ENCODE measurements around the gene PRKCI. TPM values are rescaled to one million over a fixed set of nuclear protein-coding genes. Genes with fewer than 3 reads are reported as not detected.

Gene PRKCI
- total and polyA plus RNA-seq, 2 of the 4 experiments (the other 2 are of a cell fraction): 28.7 to 53.4 TPM

DNA sequence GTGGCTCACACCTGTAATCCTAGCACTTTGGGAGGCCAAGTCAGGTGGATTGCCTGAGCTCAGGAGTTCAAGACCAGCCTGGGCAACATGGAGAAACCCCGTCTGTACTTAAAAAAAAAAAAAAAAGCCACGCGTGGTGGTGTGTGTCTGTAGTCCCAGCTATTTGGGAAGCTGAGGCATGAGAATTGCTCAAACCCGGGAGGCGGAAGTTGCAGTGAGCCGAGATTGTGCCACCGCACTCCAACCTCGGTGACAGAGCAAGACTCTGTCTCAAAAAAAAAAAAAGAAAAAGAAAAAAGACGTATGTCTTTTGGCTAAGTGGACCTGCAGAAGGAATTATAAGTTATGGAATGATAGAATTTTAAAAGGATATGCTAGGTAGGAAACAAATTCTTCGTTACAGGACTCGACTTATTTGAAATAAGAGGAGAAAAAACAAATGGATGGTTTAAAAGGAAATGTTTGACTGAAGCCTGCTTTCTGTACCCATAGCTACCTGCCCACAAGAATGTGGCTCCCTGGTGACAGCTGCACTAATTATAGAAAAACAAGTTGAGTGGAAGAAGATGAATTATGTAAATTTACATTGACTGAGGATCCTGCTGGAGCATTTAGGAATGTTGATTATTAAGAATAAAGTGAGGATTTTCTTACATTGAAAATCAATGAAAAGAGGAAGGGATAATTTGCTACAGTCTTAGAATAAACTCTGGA lies 99.3 kb downstream of the PRKCI start:
- H4K91ac ChIP-seq (ENCODE audit: insufficient read depth, low read depth, low read length): no peak overlapping the region
- H2AK9ac ChIP-seq (replicated peaks; ENCODE audit: low read depth, low read length, poor library complexity): no peak overlapping the region
- no peak overlapping the region for H3K14ac ChIP-seq (replicated peaks; ENCODE audit: low read depth, low read length)
- no peaks in the 10 kb centered on the region for H3K36me3 ChIP-seq (ENCODE audit: control insufficient read depth, insufficient read depth, low read length)
- 86 to 100% methylated on average over 1 to 6 of the region's 11 CpGs for WGBS, 2 experiments (ENCODE audit: extremely low coverage in 2 of 2, insufficient read length in 1 of 2)
- ATAC-seq (ENCODE audit: low read depth): no peak
- H2BK15ac ChIP-seq (ENCODE audit: low read depth, low read length): no peak overlapping the region
- dilution Hi-C loops (cut with HindIII; ENCODE audit: low sequenced_read_pairs, unreplicated experiment) (no loop called here), intact Hi-C loops (cut with micrococcal nuclease) (no loop called here), in situ Hi-C loops (cut with MboI; ENCODE audit: low sequenced_read_pairs) (no loop called here)
- no peaks in the 10 kb centered on the region for H3K9me1 ChIP-seq (ENCODE audit: insufficient read depth, low read length)
- H3K23ac ChIP-seq (ENCODE audit: low read depth, low read length): no peak overlapping the region
- H4K5ac ChIP-seq (ENCODE audit: low read depth, low read length): no peak overlapping the region
- no peak overlapping the region for H2AFZ ChIP-seq (replicated peaks; ENCODE audit: low read length, poor library complexity)
- ChIA-PET POLR2A (ENCODE audit: unreplicated experiment) (interaction anchor here (0.6 kb wide), 1 partner anchor 93 kb away, joined by 5 read pairs; no protein-coding TSS in a partner anchor), CTCF (interaction anchor here (0.6 kb wide), 1 partner anchor 91 kb away, joined by 3 read pairs; no protein-coding TSS in a partner anchor)
- no peak overlapping the region for H3K18ac ChIP-seq (ENCODE audit: low read depth, low read length)
- H3K27me3 ChIP-seq (ENCODE audit: control insufficient read depth, insufficient read depth, low read length): no peaks in the 10 kb centered on the region
- H3K79me1 ChIP-seq (ENCODE audit: low read depth in 1 of 2, low read length in 2 of 2): no peaks in the 10 kb centered on the region
- H3K9me3 ChIP-seq (ENCODE audit: control insufficient read depth, insufficient read depth, low read length): no peaks in the 10 kb centered on the region
- H3K4me3 ChIP-seq (ENCODE audit: insufficient read depth, low read depth, low read length): no peak overlapping the region
- no peak for DNase-seq
- H2BK5ac ChIP-seq (ENCODE audit: low read depth, low read length, poor library complexity, severe bottlenecking): no peak overlapping the region
- no peaks in the 10 kb centered on the region for H4K20me1 ChIP-seq (ENCODE audit: insufficient read depth, low read length)
- no peak overlapping the region for H2BK120ac ChIP-seq (ENCODE audit: low read depth, low read length)
- no peak overlapping the region for H3K4ac ChIP-seq (ENCODE audit: low read depth, low read length)
- H3K9ac ChIP-seq (ENCODE audit: low read depth, low read length): no peak overlapping the region
- no peak overlapping the region for H2BK20ac ChIP-seq (ENCODE audit: low read depth, low read length)
- no peak overlapping the region for H3K4me2 ChIP-seq (ENCODE audit: low read depth, low read length)
- H3K4me1 ChIP-seq (ENCODE audit: control insufficient read depth, insufficient read depth, low read length): no peaks in the 10 kb centered on the region
- TF ChIP-seq, protein P1, sequence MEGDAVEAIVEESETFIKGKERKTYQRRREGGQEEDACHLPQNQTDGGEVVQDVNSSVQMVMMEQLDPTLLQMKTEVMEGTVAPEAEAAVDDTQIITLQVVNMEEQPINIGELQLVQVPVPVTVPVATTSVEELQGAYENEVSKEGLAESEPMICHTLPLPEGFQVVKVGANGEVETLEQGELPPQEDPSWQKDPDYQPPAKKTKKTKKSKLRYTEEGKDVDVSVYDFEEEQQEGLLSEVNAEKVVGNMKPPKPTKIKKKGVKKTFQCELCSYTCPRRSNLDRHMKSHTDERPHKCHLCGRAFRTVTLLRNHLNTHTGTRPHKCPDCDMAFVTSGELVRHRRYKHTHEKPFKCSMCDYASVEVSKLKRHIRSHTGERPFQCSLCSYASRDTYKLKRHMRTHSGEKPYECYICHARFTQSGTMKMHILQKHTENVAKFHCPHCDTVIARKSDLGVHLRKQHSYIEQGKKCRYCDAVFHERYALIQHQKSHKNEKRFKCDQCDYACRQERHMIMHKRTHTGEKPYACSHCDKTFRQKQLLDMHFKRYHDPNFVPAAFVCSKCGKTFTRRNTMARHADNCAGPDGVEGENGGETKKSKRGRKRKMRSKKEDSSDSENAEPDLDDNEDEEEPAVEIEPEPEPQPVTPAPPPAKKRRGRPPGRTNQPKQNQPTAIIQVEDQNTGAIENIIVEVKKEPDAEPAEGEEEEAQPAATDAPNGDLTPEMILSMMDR (conservative IDR thresholded peaks at IDR 0.05; ENCODE audit: low read depth, low read length): no peak
- no peak for TF ChIP-seq FOS (IDR thresholded peaks at IDR 0.05; ENCODE audit: low read depth, low read length)
- no peak overlapping the region for H3K27ac ChIP-seq (ENCODE audit: insufficient read depth, low read length)
- no peak overlapping the region for H3K56ac ChIP-seq (ENCODE audit: extremely low read depth, insufficient read depth, low read length)
- no peak overlapping the region for H2AK5ac ChIP-seq (ENCODE audit: low read depth, low read length)
- BruUV-seq (replicated peaks): no TSS peak
- H4K8ac ChIP-seq (ENCODE audit: low read depth in 2 of 2, low read length in 2 of 2): no peak overlapping the region
